ENCODE measurements around the gene TRABD2A. TPM values are rescaled to one million over a fixed set of nuclear protein-coding genes. Genes with fewer than 3 reads are reported as not detected.

TRABD2A gene
- total and polyA plus RNA-seq, 2 of the 13 experiments (the other 11 are each of a cell fraction or from before 2014, with no cell fraction given): 0.15 TPM; not detected in 1

DNA sequence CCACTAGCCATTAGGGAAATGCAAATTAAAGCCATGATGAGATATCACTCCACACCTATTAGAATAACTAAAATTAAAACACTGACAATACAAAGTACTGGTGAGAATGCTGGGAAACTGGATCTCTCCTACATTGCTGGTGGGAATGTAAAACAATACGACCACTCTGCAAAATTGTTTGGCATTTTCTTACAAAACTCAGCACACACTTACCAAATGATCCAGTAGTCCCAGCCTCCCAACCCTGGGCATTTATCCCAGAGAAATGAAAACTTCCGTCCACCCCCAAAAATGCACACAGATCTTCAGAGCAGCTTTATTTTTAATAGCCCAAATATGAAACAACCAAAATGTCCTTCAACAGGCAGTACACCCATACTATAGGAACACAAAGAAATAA, 15.7 kb upstream of the TRABD2A start:
- ATAC-seq: no peak
- no peak overlapping the region for H3K4me3 ChIP-seq (replicated peaks in 1 of 3; ENCODE audit: insufficient read depth in 1 of 3, low read depth in 2 of 3, low read length in 3 of 3)
- no peak for FAIRE-seq
- TF ChIP-seq ZNF501 (CRISPR knock-in tag; IDR thresholded peaks at IDR 0.05) (no peak), PLRG1 (conservative IDR thresholded peaks at IDR 0.05) (no peak), ZNF615 (CRISPR knock-in tag; IDR thresholded peaks at IDR 0.05; ENCODE audit: borderline replicate concordance) (no peak), ZNF790 (CRISPR knock-in tag; IDR thresholded peaks at IDR 0.05; ENCODE audit: borderline replicate concordance) (no peak), SOX6 (IDR thresholded peaks at IDR 0.05) (no peak), SOX6 (CRISPR knock-in tag; IDR thresholded peaks at IDR 0.05) (no peak), ZNF709 (CRISPR knock-in tag; IDR thresholded peaks at IDR 0.05) (no peak), IRF2 (CRISPR knock-in tag; IDR thresholded peaks at IDR 0.05) (no peak), SRY (CRISPR knock-in tag; IDR thresholded peaks at IDR 0.05) (no peak), NCOR1 (IDR thresholded peaks at IDR 0.05; ENCODE audit: borderline replicate concordance, low read length) (no peak), ZNF317 (CRISPR knock-in tag; IDR thresholded peaks at IDR 0.05) (no peak), TBX3 (IDR thresholded peaks at IDR 0.05; ENCODE audit: borderline replicate concordance) (no peak), ZNF720 (CRISPR knock-in tag; IDR thresholded peaks at IDR 0.05) (no peak)
- TF ChIP-seq, protein P1, sequence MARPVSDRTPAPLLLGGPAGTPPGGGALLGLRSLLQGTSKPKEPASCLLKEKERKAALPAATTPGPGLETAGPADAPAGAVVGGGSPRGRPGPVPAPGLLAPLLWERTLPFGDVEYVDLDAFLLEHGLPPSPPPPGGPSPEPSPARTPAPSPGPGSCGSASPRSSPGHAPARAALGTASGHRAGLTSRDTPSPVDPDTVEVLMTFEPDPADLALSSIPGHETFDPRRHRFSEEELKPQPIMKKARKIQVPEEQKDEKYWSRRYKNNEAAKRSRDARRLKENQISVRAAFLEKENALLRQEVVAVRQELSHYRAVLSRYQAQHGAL (CRISPR knock-in tag; IDR thresholded peaks at IDR 0.05; ENCODE audit: not compliant biosample characterization): no peak
- TF ChIP-seq, protein P2, sequence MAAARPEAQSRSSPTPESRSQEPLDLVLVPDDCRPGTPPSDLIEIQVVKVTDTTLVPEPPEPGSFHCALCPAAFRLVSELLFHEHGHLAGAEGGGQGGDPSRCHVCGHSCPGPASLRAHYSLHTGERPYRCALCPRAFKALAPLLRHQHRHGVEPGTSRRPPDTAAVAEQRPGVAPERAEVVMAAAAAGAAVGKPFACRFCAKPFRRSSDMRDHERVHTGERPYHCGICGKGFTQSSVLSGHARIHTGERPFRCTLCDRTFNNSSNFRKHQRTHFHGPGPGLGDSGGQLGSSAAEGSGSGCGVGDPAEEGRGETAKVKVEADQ (CRISPR knock-in tag; IDR thresholded peaks at IDR 0.05; ENCODE audit: borderline replicate concordance): no peak
- TF ChIP-seq, protein P3, sequence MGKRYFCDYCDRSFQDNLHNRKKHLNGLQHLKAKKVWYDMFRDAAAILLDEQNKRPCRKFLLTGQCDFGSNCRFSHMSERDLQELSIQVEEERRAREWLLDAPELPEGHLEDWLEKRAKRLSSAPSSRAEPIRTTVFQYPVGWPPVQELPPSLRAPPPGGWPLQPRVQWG (CRISPR knock-in tag; IDR thresholded peaks at IDR 0.05; ENCODE audit: borderline replicate concordance, low read depth): no peak
- no peak overlapping the region for H3K9ac ChIP-seq (ENCODE audit: insufficient read depth, low read depth, low read length)
- H4K20me1 ChIP-seq (ENCODE audit: insufficient read depth, low read length): no peaks in the 10 kb centered on the region
- no peaks in the 10 kb centered on the region for H3K79me2 ChIP-seq (ENCODE audit: insufficient read depth, low read length)
- intact Hi-C loops (cut with micrococcal nuclease; ENCODE audit: unreplicated experiment): no loop called here
- no peak overlapping the region for H3K4me2 ChIP-seq (ENCODE audit: low read depth, low read length)
- H3K27ac ChIP-seq (ENCODE audit: extremely low read length, insufficient read depth, low read length): no peak overlapping the region
- peaks cover 3 to 25% of the 10 kb centered on the region in 2 experiments; a peak in 3 of 5 replicates for H3K27me3 ChIP-seq (ENCODE audit: control insufficient read depth in 1 of 2, insufficient read depth in 2 of 2, low read length in 2 of 2)
- no TSS peak for BruUV-seq (replicated peaks)
- DNase-seq (ENCODE audit: low spot score): no peak
- no peaks in the 10 kb centered on the region for H3K36me3 ChIP-seq (replicated peaks in 1 of 2; ENCODE audit: control insufficient read depth in 1 of 2, insufficient read depth in 2 of 2, low read length in 2 of 2)
- H3K4me1 ChIP-seq (ENCODE audit: insufficient read depth, low read length): no peaks in the 10 kb centered on the region; the same call in 1 of the 2 replicates
- WGBS (ENCODE audit: low lambda C conversion rate): 41% methylated on average over 2 of the region's 2 CpGs
- no peak overlapping the region for H2AFZ ChIP-seq (ENCODE audit: low read length)
- ChIA-PET CTCF (ENCODE audit: low intra/inter-chr PET ratio, low total read pairs) (no interaction called here), POLR2A (no interaction called here)
- in situ Hi-C loops (cut with HindIII; ENCODE audit: extremely low pct_ligation_motif_present, low pct_unique_long_range_greater_than_20kb): no loop called here
- no peaks in the 10 kb centered on the region for H3K9me3 ChIP-seq (ENCODE audit: low read length)
